Choroid plexus epithelial cell (primary cell): ENCODE data around the gene ZNF280B.
"Not testable (repeated sequence)": the region's sequence is repeated elsewhere in the genome, so short reads cannot be mapped to it uniquely, and the experiment has no call there.

Experiments used
- DNase-seq: peaks from one replicate; pipeline ENCODE4 v3.0.0-alpha.2; 2010; ENCODE audit warnings: low read depth
- H3K4me3 ChIP-seq: 2 replicates; pipeline ENCODE4 v1.5.1; 2011; ENCODE audit warnings: low read depth, mild to moderate bottlenecking, control low read depth, low read length, moderate library complexity
- TF ChIP-seq, protein P1 (sequence below): conservative IDR thresholded peaks from 2 replicates; pipeline ENCODE4 v1.5.1; 2011; ENCODE audit warnings: low read depth, mild to moderate bottlenecking, control low read depth, inconsistent platforms, low read length, moderate library complexity

Gene ZNF280B

DNA sequence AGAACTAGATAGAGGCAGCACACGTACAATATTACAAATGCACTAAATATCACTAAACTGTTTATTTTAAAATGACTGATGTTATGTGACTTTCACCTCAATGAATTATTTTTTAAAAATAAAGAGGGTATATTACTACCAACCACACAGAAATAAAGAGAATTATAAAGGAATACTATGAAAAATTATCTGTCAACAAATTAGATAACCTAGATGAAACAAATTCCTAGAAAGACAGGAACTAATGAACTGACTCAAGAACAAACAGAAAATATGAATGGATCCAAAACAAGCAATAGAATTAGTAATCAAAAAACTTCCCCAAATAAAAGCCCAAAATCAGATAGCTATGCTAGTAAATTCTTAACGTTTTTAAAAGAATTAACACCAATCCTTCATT is 10.3 kb downstream of the ZNF280B start:
- TF ChIP-seq, protein P1, sequence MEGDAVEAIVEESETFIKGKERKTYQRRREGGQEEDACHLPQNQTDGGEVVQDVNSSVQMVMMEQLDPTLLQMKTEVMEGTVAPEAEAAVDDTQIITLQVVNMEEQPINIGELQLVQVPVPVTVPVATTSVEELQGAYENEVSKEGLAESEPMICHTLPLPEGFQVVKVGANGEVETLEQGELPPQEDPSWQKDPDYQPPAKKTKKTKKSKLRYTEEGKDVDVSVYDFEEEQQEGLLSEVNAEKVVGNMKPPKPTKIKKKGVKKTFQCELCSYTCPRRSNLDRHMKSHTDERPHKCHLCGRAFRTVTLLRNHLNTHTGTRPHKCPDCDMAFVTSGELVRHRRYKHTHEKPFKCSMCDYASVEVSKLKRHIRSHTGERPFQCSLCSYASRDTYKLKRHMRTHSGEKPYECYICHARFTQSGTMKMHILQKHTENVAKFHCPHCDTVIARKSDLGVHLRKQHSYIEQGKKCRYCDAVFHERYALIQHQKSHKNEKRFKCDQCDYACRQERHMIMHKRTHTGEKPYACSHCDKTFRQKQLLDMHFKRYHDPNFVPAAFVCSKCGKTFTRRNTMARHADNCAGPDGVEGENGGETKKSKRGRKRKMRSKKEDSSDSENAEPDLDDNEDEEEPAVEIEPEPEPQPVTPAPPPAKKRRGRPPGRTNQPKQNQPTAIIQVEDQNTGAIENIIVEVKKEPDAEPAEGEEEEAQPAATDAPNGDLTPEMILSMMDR, result no peak
- no peak overlapping the region for H3K4me3 ChIP-seq
- no peak for DNase-seq

DNA sequence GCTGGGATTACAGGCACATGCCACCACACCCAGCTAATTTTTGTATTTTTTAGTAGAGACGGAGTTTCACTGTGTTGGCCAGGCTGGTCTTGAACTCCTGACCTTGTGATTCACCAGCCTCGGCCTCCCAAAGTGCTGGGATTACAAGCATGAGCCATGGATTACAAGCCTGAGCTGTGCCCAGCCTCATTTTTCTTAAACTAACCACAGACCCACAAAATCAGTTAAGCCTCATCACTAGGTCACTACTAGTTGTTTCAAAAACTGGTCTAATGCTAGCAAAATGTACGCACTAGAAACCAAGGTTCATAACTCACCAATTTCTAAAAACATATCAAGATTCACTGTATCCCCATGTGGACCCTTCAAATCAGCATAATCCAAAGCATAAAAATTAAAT is 17.0 kb downstream of the ZNF280B start:
- not testable (repeated sequence) for H3K4me3 ChIP-seq, DNase-seq

DNA sequence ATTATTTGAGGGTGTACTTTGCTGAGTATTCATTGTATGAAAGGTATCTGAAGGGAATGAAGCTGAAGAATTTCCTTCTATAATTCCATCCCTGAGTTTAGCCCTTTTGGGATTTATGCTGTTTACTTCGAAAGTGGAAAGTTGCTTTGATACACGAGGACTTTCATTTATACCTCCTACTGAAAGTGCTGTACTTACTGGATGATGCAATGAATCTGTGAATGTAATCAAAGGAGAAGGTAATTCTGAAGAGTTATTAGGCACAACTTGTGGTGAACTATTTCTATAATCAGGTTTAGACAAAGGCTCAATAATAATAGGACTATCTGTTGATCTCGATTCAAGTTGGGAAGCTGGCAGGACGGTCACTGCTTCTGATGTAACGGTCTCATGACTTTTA is 19.8 kb downstream of the ZNF280B start:
- H3K4me3 ChIP-seq, result no peak overlapping the region
- no peak for DNase-seq
- TF ChIP-seq, protein P1, result no peak

DNA sequence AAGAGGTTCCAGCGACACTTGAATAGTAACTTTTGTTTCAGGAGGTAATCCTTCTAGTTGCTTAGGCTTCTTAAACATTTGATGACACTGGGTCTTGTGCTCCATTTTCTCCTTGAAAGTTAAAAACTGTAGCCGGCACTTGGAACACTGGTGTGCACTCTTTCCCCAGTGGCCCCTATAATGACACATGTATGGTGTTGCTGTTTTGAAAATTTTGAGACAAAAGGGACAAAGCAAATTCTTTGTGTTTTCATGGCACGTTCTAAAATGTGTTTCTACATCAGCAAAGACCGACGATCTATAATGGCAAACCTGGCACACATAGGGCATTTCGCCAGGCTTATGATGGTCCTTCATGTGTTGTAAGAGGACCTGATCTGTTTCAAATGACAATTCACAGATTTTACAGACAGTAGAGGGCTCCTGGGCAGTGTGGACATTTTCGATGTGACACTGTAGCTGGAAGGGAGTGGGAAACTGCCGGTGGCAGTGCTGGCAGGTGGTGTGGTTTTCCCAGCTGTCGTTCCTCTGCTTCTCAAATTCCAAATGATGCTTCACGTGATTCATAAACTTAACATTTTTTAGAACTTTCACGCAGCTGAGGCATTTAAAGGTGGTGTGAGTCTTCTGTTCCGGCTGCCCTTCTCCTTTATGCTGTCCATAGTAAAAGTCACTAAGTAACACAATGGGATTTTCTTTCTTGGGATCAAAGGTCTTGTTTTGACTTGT is 20.5 kb downstream of the ZNF280B start:
- H3K4me3 ChIP-seq, result no peak overlapping the region
- TF ChIP-seq, protein P1, result no peak
- no peak for DNase-seq

DNA sequence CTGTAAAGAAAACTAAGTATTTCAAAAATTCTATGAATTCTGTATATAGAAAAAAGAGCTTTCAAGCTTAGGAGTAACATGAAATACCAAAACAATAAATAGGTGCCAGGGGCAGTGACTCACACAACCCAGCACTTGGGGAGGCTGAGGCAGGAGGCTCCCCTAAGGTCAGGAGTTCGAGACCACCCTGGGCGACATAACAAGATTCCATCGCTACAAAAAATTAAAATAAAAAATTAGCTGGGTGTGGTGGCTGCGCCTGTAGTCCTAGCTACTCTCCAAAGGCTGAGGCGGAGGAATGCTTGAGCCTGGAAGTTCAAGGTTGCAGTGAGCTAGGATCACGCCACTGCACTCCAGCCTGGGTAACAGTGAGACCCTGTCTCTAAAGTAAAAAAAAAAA is 21.5 kb downstream of the ZNF280B start:
- no peak for DNase-seq
- TF ChIP-seq, protein P1, result no peak
- H3K4me3 ChIP-seq, result no peak overlapping the region

DNA sequence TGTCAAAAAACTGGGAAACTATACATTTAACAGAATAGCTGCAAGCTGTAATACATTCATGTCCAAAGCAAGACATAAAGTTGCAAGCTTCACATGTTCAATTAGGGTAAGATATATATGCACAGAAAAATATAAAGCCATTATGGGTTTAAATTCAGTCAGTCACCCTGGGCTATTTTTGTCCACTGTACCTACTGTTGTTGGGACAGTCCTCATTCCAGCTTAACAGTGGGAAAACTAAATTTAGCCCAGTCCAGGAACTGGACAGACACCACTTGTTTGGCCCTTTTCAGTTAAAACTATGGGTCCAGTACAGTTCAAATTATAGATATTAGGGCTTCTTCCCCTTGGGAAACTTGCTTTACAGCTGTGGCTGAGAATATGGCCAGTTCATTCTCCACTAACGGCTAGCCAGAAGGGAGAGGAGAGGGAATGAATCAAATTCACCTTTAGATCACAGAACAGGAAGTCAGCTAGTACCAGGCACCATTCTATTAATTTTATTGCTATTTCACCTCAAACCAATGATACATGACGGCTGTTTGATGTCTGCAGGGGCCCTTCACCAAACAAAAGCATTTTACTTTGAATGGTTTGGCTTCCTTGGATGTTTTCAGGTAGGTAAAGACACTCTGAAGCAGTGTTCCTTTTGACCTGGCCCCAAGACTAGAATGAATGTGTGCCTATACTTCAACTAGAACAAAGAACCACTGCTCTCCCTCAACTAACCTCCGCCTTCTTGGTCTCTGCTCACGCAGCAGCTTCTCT is 22.2 kb downstream of the ZNF280B start:
- TF ChIP-seq, protein P1, result no peak
- DNase-seq, result no peak
- no peak overlapping the region for H3K4me3 ChIP-seq

DNA sequence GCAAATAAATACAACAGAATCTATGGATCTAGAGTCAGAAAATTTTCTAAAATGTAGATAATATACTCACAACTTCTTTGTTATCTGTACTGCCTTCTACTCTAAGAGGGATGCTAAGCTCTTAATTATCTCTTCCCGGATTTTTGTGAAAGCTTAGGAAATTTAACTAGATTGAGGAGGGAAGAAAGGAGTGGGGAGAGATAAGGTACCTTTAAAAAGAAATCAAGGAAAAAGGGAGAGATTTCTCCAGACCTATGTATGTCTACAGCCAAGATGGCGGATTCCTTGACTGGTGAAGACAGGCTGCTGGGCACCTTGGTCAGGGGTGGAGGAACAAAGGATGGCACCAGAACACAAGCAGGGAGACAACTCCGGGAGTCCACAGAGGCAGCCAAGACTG is 23.0 kb downstream of the ZNF280B start:
- no peak overlapping the region for H3K4me3 ChIP-seq
- TF ChIP-seq, protein P1, result no peak
- no peak for DNase-seq
